ENCODE data around the gene TRAPPC6A. TPM values are rescaled to one million over a fixed set of nuclear protein-coding genes. Genes with fewer than 3 reads are reported as not detected.
A peak's percentile ranks its signal among the peaks of the same experiment; 100 is the strongest.

TRAPPC6A gene
- total and polyA plus RNA-seq, 2 of the 13 experiments (the other 11 are each of a cell fraction or from before 2014, with no cell fraction given), result 6.5 to 21.0 TPM

DNA sequence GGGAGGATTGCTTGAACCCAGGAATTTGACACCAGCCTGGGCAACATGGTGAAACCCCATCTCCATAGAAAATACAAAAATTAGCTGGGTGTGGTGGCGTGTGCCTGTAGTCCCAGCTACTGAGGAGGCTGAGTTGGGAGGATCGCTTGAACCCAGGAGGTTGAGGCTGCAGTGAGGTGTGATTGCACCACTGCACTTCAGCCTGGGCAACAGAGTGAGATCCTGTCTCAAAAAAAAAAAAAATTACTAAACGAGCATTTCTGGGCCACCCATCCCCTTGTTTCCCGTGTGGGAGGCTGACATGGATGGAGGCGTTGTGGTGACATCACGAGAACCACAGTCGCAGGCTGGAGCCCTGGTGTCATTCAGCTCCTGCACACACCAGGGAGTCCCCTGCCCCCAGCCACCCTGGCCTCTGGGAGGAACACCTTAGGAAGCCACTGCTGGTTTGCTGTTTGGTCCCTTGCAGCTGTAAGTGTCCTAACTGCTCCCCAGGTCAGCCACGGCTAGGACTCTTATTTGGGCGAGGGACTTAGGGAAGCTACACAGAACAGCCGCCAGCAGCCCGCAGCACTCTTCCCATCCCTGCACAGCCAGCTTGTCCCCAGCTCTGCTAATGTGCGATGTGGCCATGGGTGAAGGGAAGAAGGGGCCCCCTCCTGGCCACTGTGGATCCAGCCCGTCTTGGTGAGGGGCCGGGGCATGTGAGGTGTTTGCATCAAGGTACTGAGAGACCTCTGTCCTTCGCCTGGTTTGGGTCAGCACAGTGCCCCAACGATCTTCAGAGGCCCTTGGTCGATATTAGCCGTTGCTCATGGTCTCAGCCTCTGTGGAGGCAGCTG lies 30.0 kb downstream of the TRAPPC6A start (continued):
- TF ChIP-seq RBM22 (optimal IDR thresholded peaks at IDR 0.05; ENCODE audit: low read length) (peak; percentile 62), NCOA5 (CRISPR knock-in tag; IDR thresholded peaks at IDR 0.05) (no peak), ZNF296 (CRISPR knock-in tag; conservative IDR thresholded peaks at IDR 0.05) (no peak), ZNF30 (CRISPR knock-in tag; IDR thresholded peaks at IDR 0.05) (no peak), MTA1 (CRISPR knock-in tag; IDR thresholded peaks at IDR 0.05; ENCODE audit: borderline replicate concordance) (no peak), TBL1XR1 (IDR thresholded peaks at IDR 0.05; ENCODE audit: borderline replicate concordance, low read length, partially characterized antibody) (no peak), U2AF1 (optimal IDR thresholded peaks at IDR 0.05; ENCODE audit: low read depth, low read length) (no peak), ARID2 (CRISPR knock-in tag; IDR thresholded peaks at IDR 0.05; ENCODE audit: borderline replicate concordance) (no peak), XRCC5 (optimal IDR thresholded peaks at IDR 0.05; ENCODE audit: low read length) (peak; percentile 57), AGO2 (optimal IDR thresholded peaks at IDR 0.05; ENCODE audit: low read depth, low read length) (peak; percentile 57), HNRNPK (IDR thresholded peaks at IDR 0.05; ENCODE audit: low read depth, low read length, poor library complexity, severe bottlenecking) (no peak), ZNF382 (CRISPR knock-in tag; IDR thresholded peaks at IDR 0.05; ENCODE audit: borderline replicate concordance) (no peak), NCOA2 (CRISPR knock-in tag; IDR thresholded peaks at IDR 0.05) (no peak), ZNF891 (CRISPR knock-in tag; IDR thresholded peaks at IDR 0.05) (no peak), TBP (CRISPR knock-in tag; IDR thresholded peaks at IDR 0.05) (no peak), STAG1 (CRISPR knock-in tag; IDR thresholded peaks at IDR 0.05) (peak; percentile 30), GATAD1 (CRISPR knock-in tag; IDR thresholded peaks at IDR 0.05) (no peak), ZNF552 (CRISPR knock-in tag; IDR thresholded peaks at IDR 0.05; ENCODE audit: borderline replicate concordance) (no peak), RORA (CRISPR knock-in tag; IDR thresholded peaks at IDR 0.05) (no peak), THYN1 (CRISPR knock-in tag; IDR thresholded peaks at IDR 0.05; ENCODE audit: borderline replicate concordance, low read depth) (no peak), ZNF10 (CRISPR knock-in tag; IDR thresholded peaks at IDR 0.05; ENCODE audit: borderline replicate concordance, low read depth) (no peak), DMAP1 (CRISPR knock-in tag; IDR thresholded peaks at IDR 0.05) (no peak)
- TF ChIP-seq, protein P1, sequence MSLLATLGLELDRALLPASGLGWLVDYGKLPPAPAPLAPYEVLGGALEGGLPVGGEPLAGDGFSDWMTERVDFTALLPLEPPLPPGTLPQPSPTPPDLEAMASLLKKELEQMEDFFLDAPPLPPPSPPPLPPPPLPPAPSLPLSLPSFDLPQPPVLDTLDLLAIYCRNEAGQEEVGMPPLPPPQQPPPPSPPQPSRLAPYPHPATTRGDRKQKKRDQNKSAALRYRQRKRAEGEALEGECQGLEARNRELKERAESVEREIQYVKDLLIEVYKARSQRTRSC (CRISPR knock-in tag; IDR thresholded peaks at IDR 0.05; ENCODE audit: low read depth), result no peak
- TF ChIP-seq, protein P2, sequence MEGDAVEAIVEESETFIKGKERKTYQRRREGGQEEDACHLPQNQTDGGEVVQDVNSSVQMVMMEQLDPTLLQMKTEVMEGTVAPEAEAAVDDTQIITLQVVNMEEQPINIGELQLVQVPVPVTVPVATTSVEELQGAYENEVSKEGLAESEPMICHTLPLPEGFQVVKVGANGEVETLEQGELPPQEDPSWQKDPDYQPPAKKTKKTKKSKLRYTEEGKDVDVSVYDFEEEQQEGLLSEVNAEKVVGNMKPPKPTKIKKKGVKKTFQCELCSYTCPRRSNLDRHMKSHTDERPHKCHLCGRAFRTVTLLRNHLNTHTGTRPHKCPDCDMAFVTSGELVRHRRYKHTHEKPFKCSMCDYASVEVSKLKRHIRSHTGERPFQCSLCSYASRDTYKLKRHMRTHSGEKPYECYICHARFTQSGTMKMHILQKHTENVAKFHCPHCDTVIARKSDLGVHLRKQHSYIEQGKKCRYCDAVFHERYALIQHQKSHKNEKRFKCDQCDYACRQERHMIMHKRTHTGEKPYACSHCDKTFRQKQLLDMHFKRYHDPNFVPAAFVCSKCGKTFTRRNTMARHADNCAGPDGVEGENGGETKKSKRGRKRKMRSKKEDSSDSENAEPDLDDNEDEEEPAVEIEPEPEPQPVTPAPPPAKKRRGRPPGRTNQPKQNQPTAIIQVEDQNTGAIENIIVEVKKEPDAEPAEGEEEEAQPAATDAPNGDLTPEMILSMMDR (CRISPR knock-in tag; IDR thresholded peaks at IDR 0.05), result peak; percentile 50
- TF ChIP-seq, protein P3, sequence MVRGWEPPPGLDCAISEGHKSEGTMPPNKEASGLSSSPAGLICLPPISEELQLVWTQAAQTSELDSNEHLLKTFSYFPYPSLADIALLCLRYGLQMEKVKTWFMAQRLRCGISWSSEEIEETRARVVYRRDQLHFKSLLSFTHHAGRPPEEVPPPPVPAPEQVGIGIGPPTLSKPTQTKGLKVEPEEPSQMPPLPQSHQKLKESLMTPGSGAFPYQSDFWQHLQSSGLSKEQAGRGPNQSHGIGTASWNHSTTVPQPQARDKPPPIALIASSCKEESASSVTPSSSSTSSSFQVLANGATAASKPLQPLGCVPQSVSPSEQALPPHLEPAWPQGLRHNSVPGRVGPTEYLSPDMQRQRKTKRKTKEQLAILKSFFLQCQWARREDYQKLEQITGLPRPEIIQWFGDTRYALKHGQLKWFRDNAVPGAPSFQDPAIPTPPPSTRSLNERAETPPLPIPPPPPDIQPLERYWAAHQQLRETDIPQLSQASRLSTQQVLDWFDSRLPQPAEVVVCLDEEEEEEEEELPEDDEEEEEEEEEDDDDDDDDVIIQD (CRISPR knock-in tag; IDR thresholded peaks at IDR 0.05; ENCODE audit: low read depth), result no peak
- TF ChIP-seq, protein P4, sequence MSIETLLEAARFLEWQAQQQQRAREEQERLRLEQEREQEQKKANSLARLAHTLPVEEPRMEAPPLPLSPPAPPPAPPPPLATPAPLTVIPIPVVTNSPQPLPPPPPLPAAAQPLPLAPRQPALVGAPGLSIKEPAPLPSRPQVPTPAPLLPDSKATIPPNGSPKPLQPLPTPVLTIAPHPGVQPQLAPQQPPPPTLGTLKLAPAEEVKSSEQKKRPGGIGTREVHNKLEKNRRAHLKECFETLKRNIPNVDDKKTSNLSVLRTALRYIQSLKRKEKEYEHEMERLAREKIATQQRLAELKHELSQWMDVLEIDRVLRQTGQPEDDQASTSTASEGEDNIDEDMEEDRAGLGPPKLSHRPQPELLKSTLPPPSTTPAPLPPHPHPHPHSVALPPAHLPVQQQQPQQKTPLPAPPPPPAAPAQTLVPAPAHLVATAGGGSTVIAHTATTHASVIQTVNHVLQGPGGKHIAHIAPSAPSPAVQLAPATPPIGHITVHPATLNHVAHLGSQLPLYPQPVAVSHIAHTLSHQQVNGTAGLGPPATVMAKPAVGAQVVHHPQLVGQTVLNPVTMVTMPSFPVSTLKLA (IDR thresholded peaks at IDR 0.05), result no peak

Data from HepG2 (cell line).